GM21390 (cell line): ENCODE data around the gene ESX1.
"Not testable (repeated sequence)": the region's sequence is repeated elsewhere in the genome, so short reads cannot be mapped to it uniquely, and the experiment has no call there.

Experiments
- ATAC-seq: cut with Tn5 transposase; IDR thresholded peaks from one replicate; pipeline ENCODE4 v1.9.1; 2021; ENCODE audit not compliant: unreplicated experiment

ESX1 gene

GRCh38 chrX:104254442-104255115 is at the start of gene ESX1:
TSS of gene ESX1 (minus strand) at chrX:104254933. CDS start at chrX:104254849, 84 bp downstream.
- ATAC-seq: no peak

- no peak for ATAC-seq
Measured at GRCh38 chrX:104295636-104296035, 40.9 kb upstream of the ESX1 start.

GRCh38 chrX:104288961-104289360 is 34.2 kb upstream of the ESX1 start:
- no peak for ATAC-seq

- ATAC-seq: no peak
Measured at GRCh38 chrX:104288269-104288668, 33.5 kb upstream of the ESX1 start.

- ATAC-seq: no peak
Measured at GRCh38 chrX:104285201-104285600, 30.5 kb upstream of the ESX1 start.

- ATAC-seq: no peak
Measured at GRCh38 chrX:104284507-104284906, 29.8 kb upstream of the ESX1 start.

- no peak for ATAC-seq
Measured at GRCh38 chrX:104282166-104282725, 27.5 kb upstream of the ESX1 start.

- ATAC-seq: no peak
Measured at GRCh38 chrX:104281564-104281963, 26.8 kb upstream of the ESX1 start.

- no peak for ATAC-seq
Measured at GRCh38 chrX:104280609-104281008, 25.9 kb upstream of the ESX1 start.

GRCh38 chrX:104270916-104271512 is 16.3 kb upstream of the ESX1 start:
- no peak for ATAC-seq

GRCh38 chrX:104270212-104270611 is 15.5 kb upstream of the ESX1 start:
- ATAC-seq: no peak

- ATAC-seq: no peak
Measured at GRCh38 chrX:104255465-104255864, 732 bp upstream of the ESX1 start.

GRCh38 chrX:104253567-104254441 is 929 bp downstream of the ESX1 start:
- no peak for ATAC-seq

GRCh38 chrX:104250470-104250869 is 4.3 kb downstream of the ESX1 start:
- ATAC-seq: no peak

- not testable (repeated sequence) for ATAC-seq
Measured at GRCh38 chrX:104230060-104230459, 24.7 kb downstream of the ESX1 start.

- ATAC-seq: no peak
Measured at GRCh38 chrX:104211187-104211586, 43.5 kb downstream of the ESX1 start.

- no peak for ATAC-seq
Measured at GRCh38 chrX:104205548-104205947, 49.2 kb downstream of the ESX1 start.
